OCI-LY1 (cell line): ENCODE results near the gene RNU6-9.

Source experiments
- H2AFZ ChIP-seq: fragments of 200-600 bp; sonication (generic), shearing (Covaris generic); 2 replicates; pipeline ENCODE4 v1.6.0; 2014; ENCODE audit warnings: antibody characterized with exemption, mild to moderate bottlenecking, low read length
- H3F3A ChIP-seq: fragments of 200-600 bp; sonication (generic), shearing (Covaris generic); 2 replicates; pipeline ENCODE4 v1.6.0; 2014; ENCODE audit warnings: mild to moderate bottlenecking, antibody characterized with exemption, low read length, moderate library complexity; ENCODE audit not compliant: insufficient read depth
- H3K27ac ChIP-seq: fragments of 200-600 bp; sonication (generic); 2 replicates; pipeline ENCODE4 v1.5.1; 2014; ENCODE audit warnings: low read length, mixed run types, mild to moderate bottlenecking, low read depth; ENCODE audit not compliant: poor library complexity, severe bottlenecking
- H3K27me3 ChIP-seq: fragments of 200-600 bp; sonication (generic); 2 replicates; pipeline ENCODE4 v1.6.0; 2014; ENCODE audit warnings: antibody characterized with exemption, mild to moderate bottlenecking, low read length, moderate library complexity; ENCODE audit not compliant: insufficient read depth
- H3K36me3 ChIP-seq: fragments of 200-600 bp; sonication (generic); 2 replicates; pipeline ENCODE4 v1.6.1; 2014; ENCODE audit warnings: mild to moderate bottlenecking, antibody characterized with exemption, low read length, moderate library complexity, mixed read lengths; ENCODE audit not compliant: insufficient read depth
- H3K4me1 ChIP-seq: fragments of 200-600 bp; sonication (generic); 2 replicates; pipeline ENCODE4 v1.5.1; 2014; ENCODE audit warnings: mild to moderate bottlenecking, low read length, moderate library complexity; ENCODE audit not compliant: insufficient read depth, severe bottlenecking
- H3K4me2 ChIP-seq: fragments of 200-600 bp; sonication (generic), shearing (Covaris generic); 2 replicates; pipeline ENCODE4 v1.6.1; 2014; ENCODE audit warnings: low read length
- H3K4me3 ChIP-seq: fragments of 200-600 bp; sonication (generic); 2 replicates; pipeline ENCODE4 v1.5.1; 2014; ENCODE audit warnings: low read length, low read depth, mild to moderate bottlenecking, mixed read lengths; ENCODE audit not compliant: poor library complexity, severe bottlenecking
- H3K79me2 ChIP-seq: fragments of 200-600 bp; shearing (Covaris generic); 2 replicates; pipeline ENCODE4 v1.6.1; 2016; ENCODE audit warnings: mixed run types, low read length, mixed read lengths; ENCODE audit not compliant: insufficient read depth
- H3K9ac ChIP-seq: fragments of 200-600 bp; sonication (generic), shearing (Covaris generic); 2 replicates; pipeline ENCODE4 v1.6.1; 2014; ENCODE audit warnings: mild to moderate bottlenecking, low read length, mixed read lengths
- H3K9me2 ChIP-seq: fragments of 200-600 bp; sonication (generic), shearing (Covaris generic); 2 replicates; pipeline ENCODE4 v1.6.1; 2014; ENCODE audit warnings: low read depth, mild to moderate bottlenecking, low read length, mixed read lengths
- H3K9me3 ChIP-seq: fragments of 200-600 bp; shearing (Covaris generic); 2 replicates; pipeline ENCODE4 v1.6.1; 2014; ENCODE audit warnings: low read length, mixed read lengths
- H4K20me1 ChIP-seq: fragments of 200-600 bp; sonication (generic), shearing (Covaris generic); 2 replicates; pipeline ENCODE4 v1.6.0; 2016; ENCODE audit warnings: mild to moderate bottlenecking, low read length; ENCODE audit not compliant: insufficient read depth
- CTCF ChIP-seq: fragments of 200-600 bp; sonication (generic), shearing (Covaris generic); IDR thresholded peaks from 2 replicates; pipeline ENCODE4 v1.5.1; 2017; ENCODE audit warnings: mild to moderate bottlenecking, antibody characterized with exemption, low read length, moderate library complexity, mixed read lengths
- EZH2 ChIP-seq: fragments of 200-600 bp; sonication (generic), shearing (Covaris generic); IDR thresholded peaks from 2 replicates; pipeline ENCODE4 v1.8.0; 2017; ENCODE audit warnings: borderline replicate concordance, mixed run types, mild to moderate bottlenecking, antibody characterized with exemption, low read length, moderate library complexity, mixed read lengths

Gene RNU6-9

GRCh38 chr19:925087-925525 lies 31.8 kb downstream of the RNU6-9 start:
- Histone ChIP-seq H3K4me2 (peak overlapping the region; percentile 79), H4K20me1 (no peaks in the 10 kb centered on the region), H3F3A (no peaks in the 10 kb centered on the region), H3K9me2 (no peaks in the 10 kb centered on the region), H3K4me3 (peak overlapping the region; percentile 64), H2AFZ (no peak overlapping the region), H3K79me2 (no peaks in the 10 kb centered on the region), H3K4me1 (peaks cover 29% of the 10 kb centered on the region), H3K27me3 (no peaks in the 10 kb centered on the region; the same call in none of the 2 replicates), H3K9ac (peak overlapping the region; percentile 52), H3K27ac (peak overlapping the region; percentile 19), H3K36me3 (no peaks in the 10 kb centered on the region), H3K9me3 (no peaks in the 10 kb centered on the region)
- no peak for TF ChIP-seq CTCF

- Histone ChIP-seq H3K36me3 (no peaks in the 10 kb centered on the region), H3K4me1 (peaks cover 23% of the 10 kb centered on the region), H3K9me3 (no peaks in the 10 kb centered on the region), H3F3A (no peaks in the 10 kb centered on the region), H4K20me1 (no peaks in the 10 kb centered on the region), H3K27ac (peak within 1 kb of the TSS; percentile 19), H3K4me2 (peak within 1 kb of the TSS; percentile 84), H2AFZ (no peak within 1 kb of the TSS), H3K9ac (peak within 1 kb of the TSS; percentile 52), H3K79me2 (no peaks in the 10 kb centered on the region), H3K4me3 (peak within 1 kb of the TSS; percentile 64), H3K27me3 (no peaks in the 10 kb centered on the region; the same call in none of the 2 replicates), H3K9me2 (no peaks in the 10 kb centered on the region)
- no peak for TF ChIP-seq EZH2
- no peak for TF ChIP-seq CTCF
Measured at GRCh38 chr19:925526-926322, 32.4 kb downstream of the RNU6-9 start, which contains the start of gene ARID3A. Gene ARID3A (plus strand): TSS chr19:926035. CDS start chr19:929529, 3,494 bp downstream.

GRCh38 chr19:926323-926588 lies 33.0 kb downstream of the RNU6-9 start:
- H3K4me2 ChIP-seq, result peak overlapping the region; percentile 84
- H3K27ac ChIP-seq, result no peak overlapping the region
- peaks cover 21% of the 10 kb centered on the region for H3K4me1 ChIP-seq
- TF ChIP-seq EZH2, result no peak
- TF ChIP-seq CTCF, result no peak
- no peaks in the 10 kb centered on the region for H3K9me2 ChIP-seq
- H4K20me1 ChIP-seq, result no peaks in the 10 kb centered on the region
- H3K4me3 ChIP-seq, result peak overlapping the region; percentile 64
- H3K27me3 ChIP-seq, result no peaks in the 10 kb centered on the region; the same call in none of the 2 replicates
- H3K36me3 ChIP-seq, result no peaks in the 10 kb centered on the region
- H3K79me2 ChIP-seq, result no peaks in the 10 kb centered on the region
- H3F3A ChIP-seq, result no peaks in the 10 kb centered on the region
- no peak overlapping the region for H2AFZ ChIP-seq
- H3K9ac ChIP-seq, result peak overlapping the region; percentile 37; the same call in 1 of the 2 replicates
- H3K9me3 ChIP-seq, result no peaks in the 10 kb centered on the region
